Mucosa of descending colon (tissue), 3 donors: ENCODE measurements around the gene DYRK1B. TPM values are rescaled to one million over a fixed set of nuclear protein-coding genes. Genes with fewer than 3 reads are reported as not detected.

Source experiments
- ATAC-seq: fragments of 200-7000 bp; cut with Tn5 transposase; one replicate; pipeline ENCODE4 v1.9.1; 2020; ENCODE audit warnings: mild to moderate bottlenecking, moderate library complexity
- DNase-seq, 3 donors: peaks; one replicate each; pipeline ENCODE4 v3.0.0-alpha.2; 2020
- H3K36me3 ChIP-seq: fragments of 200-600 bp; one replicate; pipeline ENCODE4 v1.8.0; 2021; ENCODE audit warnings: low read depth, mild to moderate bottlenecking
- H3K4me1 ChIP-seq: fragments of 200-600 bp; one replicate; pipeline ENCODE4 v1.8.0; 2021; ENCODE audit warnings: low read depth, mild to moderate bottlenecking
- H3K4me3 ChIP-seq: fragments of 200-600 bp; one replicate; pipeline ENCODE4 v1.8.0; 2021; ENCODE audit warnings: mild to moderate bottlenecking
- H3K9me3 ChIP-seq: fragments of 200-600 bp; one replicate; pipeline ENCODE4 v1.8.0; 2021; ENCODE audit warnings: mild to moderate bottlenecking
- CTCF ChIP-seq: fragments of 200-600 bp; IDR thresholded peaks from one replicate; pipeline ENCODE4 v1.8.0; 2022; ENCODE audit warnings: antibody characterized with exemption, mild to moderate bottlenecking
- intact Hi-C, 2 donors: fragments of 100-400 bp; cut with DNase I in 1 of 2; cut with micrococcal nuclease in 1 of 2; formaldehyde crosslinking; loops; one replicate each; pipeline versions ENCODE4 v1.11.0 to v1.11.1; 2022; cut with DNase I, micrococcal nuclease
- total RNA-seq, 3 donors: library from RNA; stranded (reverse); fragmentation: NEBNext Ultra II Directional in 2 of 3; extraction: Animal tissue kit (Norgen Biotek cat#: 25700) in 2 of 3; gene quantifications; one replicate each; pipeline versions ENCODE4 v1.2.1 to v1.2.4, GENCODE V29; 2021 to 2023
- donor health status: DM: no; HTN: no; CAD: no; lungs with moderate emphysema.
- donor health status: DM: no; HTN: no; CAD: no.
- donor health status: DM: no; HTN: yes; CAD: no.

DYRK1B gene
- total RNA-seq, 3 donors from 2014 or later: 14.5 to 27.2 (median 23.7) TPM

GRCh38 chr19:39874404-39874803, 40.4 kb upstream of the DYRK1B start:
- H3K36me3 ChIP-seq: no peaks in the 10 kb centered on the region

GRCh38 chr19:39873385-39873784, 39.4 kb upstream of the DYRK1B start:
- Histone ChIP-seq H3K4me3 (no peak overlapping the region), H3K4me1 (no peaks in the 10 kb centered on the region), H3K9me3 (no peaks in the 10 kb centered on the region), H3K36me3 (no peaks in the 10 kb centered on the region)
- intact Hi-C loops: no loop called here
- no peak for TF ChIP-seq CTCF
- no peak for ATAC-seq
- no peak for DNase-seq

More at GRCh38 chr19:39874404-39874803, 40.4 kb upstream of the DYRK1B start:
- ATAC-seq (no peak), DNase-seq (no peak)
- H3K4me1 ChIP-seq: no peaks in the 10 kb centered on the region
- no peaks in the 10 kb centered on the region for H3K9me3 ChIP-seq
- TF ChIP-seq CTCF: no peak
- intact Hi-C loops: no loop called here
- H3K4me3 ChIP-seq: no peak overlapping the region

GRCh38 chr19:39871886-39872866, 38.2 kb upstream of the DYRK1B start:
- DNase-seq: no peak
- intact Hi-C loops: no loop called here
- ATAC-seq: no peak
- Histone ChIP-seq H3K36me3 (peaks cover 5% of the 10 kb centered on the region), H3K4me1 (no peaks in the 10 kb centered on the region), H3K9me3 (no peaks in the 10 kb centered on the region), H3K4me3 (no peak overlapping the region)
- TF ChIP-seq CTCF: no peak

GRCh38 chr19:39871362-39871761, 37.4 kb upstream of the DYRK1B start:
- Histone ChIP-seq H3K36me3 (peaks cover 5% of the 10 kb centered on the region), H3K4me3 (no peak overlapping the region), H3K9me3 (no peaks in the 10 kb centered on the region), H3K4me1 (no peaks in the 10 kb centered on the region)
- ATAC-seq (no peak), DNase-seq (no peak)
- intact Hi-C loops: no loop called here
- TF ChIP-seq CTCF: no peak

GRCh38 chr19:39870171-39870971, 36.4 kb upstream of the DYRK1B start:
- Histone ChIP-seq H3K9me3 (no peaks in the 10 kb centered on the region), H3K4me1 (no peaks in the 10 kb centered on the region), H3K4me3 (no peak overlapping the region), H3K36me3 (peaks cover 5% of the 10 kb centered on the region)
- DNase-seq: no peak
- intact Hi-C loops: no loop called here
- no peak for ATAC-seq
- TF ChIP-seq CTCF: no peak
